GM23248 (cell line): ENCODE data around the gene CENPP. TPM values are rescaled to one million over a fixed set of nuclear protein-coding genes. Genes with fewer than 3 reads are reported as not detected.

Experiments
- DNase-seq: peaks from one replicate; pipeline ENCODE4 v3.0.0-alpha.2; 2015
- H2AFZ ChIP-seq: fragments of 200-600 bp; sonication (generic); 2 replicates; pipeline ENCODE4 v1.6.1; 2016; ENCODE audit warnings: antibody characterized with exemption
- H3F3A ChIP-seq: fragments of 200-600 bp; sonication (generic); 2 replicates; pipeline ENCODE4 v1.6.1; 2016; ENCODE audit warnings: mild to moderate bottlenecking, antibody characterized with exemption, mixed run types; ENCODE audit not compliant: insufficient read depth
- H3K27ac ChIP-seq: fragments of 200-600 bp; sonication (generic); 2 replicates; pipeline ENCODE4 v1.5.1; 2016; ENCODE audit warnings: mild to moderate bottlenecking
- H3K27me3 ChIP-seq: fragments of 200-600 bp; sonication (generic); replicated peaks from 2 replicates; pipeline ENCODE4 v1.6.1; 2016; ENCODE audit warnings: mild to moderate bottlenecking; ENCODE audit not compliant: insufficient read depth
- H3K36me3 ChIP-seq: fragments of 200-600 bp; sonication (generic); 2 replicates; pipeline ENCODE4 v1.6.1; 2016; ENCODE audit warnings: low read depth, mild to moderate bottlenecking
- H3K4me1 ChIP-seq: fragments of 200-600 bp; sonication (generic); 2 replicates; pipeline ENCODE4 v1.6.1; 2016; ENCODE audit warnings: mild to moderate bottlenecking; ENCODE audit not compliant: insufficient read depth
- H3K4me2 ChIP-seq: fragments of 200-600 bp; sonication (generic); one replicate; pipeline ENCODE4 v1.6.1; 2016; ENCODE audit warnings: mild to moderate bottlenecking; ENCODE audit not compliant: unreplicated experiment
- H3K4me3 ChIP-seq: fragments of 200-600 bp; sonication (generic); 2 replicates; pipeline ENCODE4 v1.5.1; 2016; ENCODE audit warnings: mild to moderate bottlenecking
- H3K79me2 ChIP-seq: fragments of 200-600 bp; sonication (generic); 2 replicates; pipeline ENCODE4 v1.6.1; 2016; ENCODE audit warnings: mild to moderate bottlenecking; ENCODE audit not compliant: insufficient read depth
- H3K9ac ChIP-seq: fragments of 200-600 bp; sonication (generic); 2 replicates; pipeline ENCODE4 v1.6.1; 2016; ENCODE audit warnings: mild to moderate bottlenecking
- H3K9me2 ChIP-seq: fragments of 200-600 bp; sonication (generic); 2 replicates; pipeline ENCODE4 v1.6.1; 2016; ENCODE audit warnings: mixed run types, mild to moderate bottlenecking, moderate library complexity; ENCODE audit not compliant: insufficient read depth
- H3K9me3 ChIP-seq: fragments of 200-600 bp; sonication (generic); one replicate; pipeline ENCODE4 v1.6.1; 2017; ENCODE audit warnings: low read depth
- H4K20me1 ChIP-seq: fragments of 200-600 bp; sonication (generic); 2 replicates; pipeline ENCODE4 v1.6.0; 2016; ENCODE audit not compliant: insufficient read depth
- EZH2 ChIP-seq: fragments of 200-600 bp; sonication (generic); IDR thresholded peaks from 2 replicates; pipeline ENCODE4 v1.6.1; 2018; ENCODE audit warnings: antibody characterized with exemption, mild to moderate bottlenecking; ENCODE audit not compliant: insufficient read depth, poor library complexity, severe bottlenecking
- EZH2phosphoT487 ChIP-seq: fragments of 200-600 bp; sonication (generic); IDR thresholded peaks from 2 replicates; pipeline ENCODE4 v1.6.1; 2018; ENCODE audit warnings: antibody characterized with exemption, moderate library complexity, mild to moderate bottlenecking, low read depth; ENCODE audit not compliant: insufficient read depth
- WGBS, 2 experiments: methylation state at CpG; one replicate each; pipeline ENCODE4 v1.1.6; 2015 to 2017; ENCODE audit warnings: low lambda C conversion rate in 2 of 2, low coverage in 1 of 2; ENCODE audit errors: missing lambda C conversion rate in 2 of 2; 5-methylcytosine and 5-hydroxymethylcytosine counted together
- in situ Hi-C: fragments of 300-500 bp; cut with MboI; formaldehyde crosslinking; loops from 2 replicates; pipeline ENCODE4 v1.15.0; 2020
- polyA plus RNA-seq: library from polyadenylated mRNA; unstranded; fragments of >200 nt; fragmentation: Nextera tagmentation; extraction: Ambion mirVana; gene quantifications from 2 replicates; pipeline ENCODE4 v1.2.1, GENCODE V29; 2016
- total RNA-seq: library from RNA; depleted of rRNA; stranded (reverse); fragments of >200 nt; shearing (Covaris generic); gene quantifications from 2 replicates; pipeline ENCODE4 v1.2.3, GENCODE V29; 2014

CENPP gene
- total and polyA plus RNA-seq, 2 experiments from 2014 or later, result 2.5 to 7.4 TPM

- Histone ChIP-seq H3K4me1 (peaks cover 23% of the 10 kb centered on the region), H4K20me1 (0 out of 2 replicates have a peak, but pooled peaks cover 2% of the 10 kb centered on the region), H3K9ac (no peak overlapping the region), H3K36me3 (peaks cover 43% of the 10 kb centered on the region), H3K79me2 (peaks cover 38% of the 10 kb centered on the region), H3K27ac (no peak overlapping the region), H2AFZ (no peak overlapping the region), H3K4me3 (no peak overlapping the region), H3K9me2 (no peaks in the 10 kb centered on the region), H3F3A (peaks cover 50% of the 10 kb centered on the region), H3K9me3 (no peaks in the 10 kb centered on the region), H3K27me3 (no peaks in the 10 kb centered on the region), H3K4me2 (no peak overlapping the region)
- no peak for DNase-seq
- TF ChIP-seq EZH2phosphoT487 (no peak), EZH2 (no peak)
- in situ Hi-C loops, result no loop called here
- WGBS, 2 experiments, result 85% methylated on average over 4 of the region's 4 CpGs
Measured at GRCh38 chr9:92295827-92296258, 29.9 kb upstream of the CENPP start.

DNA sequence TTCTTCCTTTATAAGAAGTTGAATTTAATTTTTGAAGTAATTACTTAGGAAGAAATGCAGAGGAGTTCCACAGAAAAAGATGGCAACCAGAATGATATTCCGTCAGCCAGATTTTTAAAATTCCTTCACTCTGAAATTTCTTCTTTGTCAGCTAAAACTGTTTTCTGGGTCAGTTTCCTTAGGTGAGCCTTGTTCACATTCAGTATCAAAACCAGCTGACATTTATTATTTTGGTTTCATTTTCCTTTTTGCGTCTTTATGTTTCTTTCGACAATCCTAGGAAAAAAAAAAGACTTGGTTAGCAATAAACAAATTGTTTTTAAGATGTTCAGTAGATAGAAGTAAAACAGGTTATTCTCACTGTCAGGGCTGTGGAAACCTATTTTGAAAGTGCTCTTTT is 28.1 kb upstream of the CENPP start:
- Histone ChIP-seq H3K4me1 (peaks cover 11% of the 10 kb centered on the region), H3K79me2 (peaks cover 20% of the 10 kb centered on the region), H3K4me3 (no peak overlapping the region), H3K27me3 (no peaks in the 10 kb centered on the region), H3K9ac (no peak overlapping the region), H3K4me2 (no peak overlapping the region), H4K20me1 (no peaks in the 10 kb centered on the region), H2AFZ (no peak overlapping the region), H3F3A (peaks cover 42% of the 10 kb centered on the region), H3K27ac (no peak overlapping the region), H3K9me2 (no peaks in the 10 kb centered on the region), H3K9me3 (no peaks in the 10 kb centered on the region), H3K36me3 (peaks cover 53% of the 10 kb centered on the region)
- 78% methylated on average over 3 of the region's 3 CpGs for WGBS, 2 experiments
- TF ChIP-seq EZH2phosphoT487, result no peak
- TF ChIP-seq EZH2, result no peak
- in situ Hi-C loops, result no loop called here
- no peak for DNase-seq

- Histone ChIP-seq H3K9me3 (no peaks in the 10 kb centered on the region), H3K9me2 (no peaks in the 10 kb centered on the region), H3K4me2 (no peak overlapping the region), H3K27ac (no peak overlapping the region), H3F3A (peaks cover 37% of the 10 kb centered on the region), H3K79me2 (peaks cover 18% of the 10 kb centered on the region), H3K9ac (no peak overlapping the region), H3K27me3 (no peaks in the 10 kb centered on the region), H2AFZ (no peak overlapping the region), H3K4me3 (no peak overlapping the region), H4K20me1 (no peaks in the 10 kb centered on the region), H3K36me3 (peaks cover 58% of the 10 kb centered on the region), H3K4me1 (peaks cover 11% of the 10 kb centered on the region)
- TF ChIP-seq EZH2, result no peak
- TF ChIP-seq EZH2phosphoT487, result no peak
- in situ Hi-C loops, result no loop called here
- DNase-seq, result no peak
- WGBS, 2 experiments, result 89 to 92% methylated on average over 3 of the region's 3 CpGs
Measured at GRCh38 chr9:92298036-92298435, 27.7 kb upstream of the CENPP start.

- Histone ChIP-seq H3K9me3 (no peaks in the 10 kb centered on the region), H3K27ac (no peak overlapping the region), H3K4me3 (no peak overlapping the region), H3K9ac (no peak overlapping the region), H3K9me2 (no peaks in the 10 kb centered on the region), H3K27me3 (no peaks in the 10 kb centered on the region), H3K36me3 (peaks cover 61% of the 10 kb centered on the region), H2AFZ (no peak overlapping the region), H3K4me1 (peaks cover 11% of the 10 kb centered on the region), H3K4me2 (no peak overlapping the region), H3K79me2 (peaks cover 18% of the 10 kb centered on the region), H3F3A (peaks cover 32% of the 10 kb centered on the region), H4K20me1 (no peaks in the 10 kb centered on the region)
- TF ChIP-seq EZH2phosphoT487 (no peak), EZH2 (no peak)
- WGBS, 2 experiments, result 59 to 63% methylated on average over 1 of the region's 1 CpG
- in situ Hi-C loops, result no loop called here
- DNase-seq, result no peak
Measured at GRCh38 chr9:92299116-92299515, 26.6 kb upstream of the CENPP start.

DNA sequence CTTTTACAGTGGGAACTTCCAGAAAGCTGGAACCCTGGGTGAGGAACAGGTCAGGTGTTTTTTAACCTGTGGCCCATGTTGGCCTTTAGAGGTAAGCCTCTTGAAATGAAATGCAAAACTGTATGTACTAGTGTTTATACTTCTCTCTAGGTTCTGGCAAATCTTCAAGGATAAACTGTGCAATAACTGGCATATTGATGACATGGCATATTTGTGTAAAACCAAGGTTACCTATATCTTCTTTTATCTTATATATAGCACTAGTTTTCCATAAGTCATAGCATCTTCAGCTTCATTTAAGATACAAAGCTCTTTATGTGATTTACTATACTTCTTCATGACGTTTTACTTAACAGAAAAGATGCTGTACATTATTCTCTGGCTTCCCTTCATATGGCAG is 24.8 kb upstream of the CENPP start:
- in situ Hi-C loops, result no loop called here
- H3K9ac ChIP-seq, result no peak overlapping the region
- H2AFZ ChIP-seq, result no peak overlapping the region
- no peak overlapping the region for H3K4me2 ChIP-seq
- no peaks in the 10 kb centered on the region for H3K4me1 ChIP-seq
- no peaks in the 10 kb centered on the region for H3K27me3 ChIP-seq
- H3K36me3 ChIP-seq, result peaks cover 75% of the 10 kb centered on the region
- H3K9me3 ChIP-seq, result no peaks in the 10 kb centered on the region
- TF ChIP-seq EZH2, result no peak
- H3F3A ChIP-seq, result peaks cover 16% of the 10 kb centered on the region
- no peak overlapping the region for H3K4me3 ChIP-seq
- no peaks in the 10 kb centered on the region for H4K20me1 ChIP-seq
- WGBS, 2 experiments, result 56 to 61% methylated on average over 1 of the region's 1 CpG
- peaks cover 7% of the 10 kb centered on the region; the same call in 1 of the 2 replicates for H3K79me2 ChIP-seq
- H3K9me2 ChIP-seq, result no peaks in the 10 kb centered on the region
- no peak overlapping the region for H3K27ac ChIP-seq
- DNase-seq, result no peak
